ENCODE measurements around the gene C11orf86.

Gene C11orf86

DNA sequence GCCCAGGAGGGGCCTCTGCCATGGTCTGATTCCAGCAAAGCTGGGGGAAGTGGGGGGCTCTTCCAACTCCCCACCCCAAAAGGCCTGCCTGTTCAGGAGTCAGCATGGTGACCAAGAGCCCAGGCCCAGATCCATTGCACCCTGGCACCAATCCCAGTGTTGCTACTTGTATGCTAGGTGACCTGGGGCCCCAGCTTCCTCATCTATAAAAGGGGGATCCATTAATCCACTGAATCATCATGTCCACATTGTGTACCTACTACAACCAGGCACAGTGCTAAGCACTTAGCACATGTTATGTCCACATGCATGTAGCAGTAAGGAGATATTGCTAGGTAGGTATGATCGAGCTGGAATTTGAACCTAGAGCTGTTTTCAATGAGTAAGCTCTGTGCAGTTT lies 49.9 kb downstream of the C11orf86 start:
- DNase-seq (ENCODE audit: low read depth) = no peak

DNA sequence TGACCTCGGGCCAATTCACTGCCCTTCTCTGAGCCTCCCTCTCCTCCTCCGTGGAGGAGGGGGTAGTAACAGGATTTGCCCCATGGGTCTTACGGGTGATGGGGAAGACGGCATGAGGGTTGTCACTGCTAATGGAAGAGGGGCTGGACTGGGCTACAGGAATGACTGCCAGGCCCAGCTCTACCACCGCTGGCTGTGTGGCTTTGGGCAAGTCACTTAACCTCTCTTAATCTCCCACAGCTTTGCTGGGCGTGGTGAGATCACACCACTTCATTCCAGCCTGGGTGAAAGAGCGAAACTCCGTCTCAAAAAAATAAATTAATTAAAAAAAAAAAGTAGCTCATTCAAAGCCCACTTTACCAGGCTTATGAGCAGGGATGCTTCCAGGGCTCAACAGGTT lies 50.6 kb downstream of the C11orf86 start:
- no peak for DNase-seq (ENCODE audit: low read depth)
